GM21786 (cell line): ENCODE measurements around the gene AVPI1.

Experiments
- ATAC-seq: cut with Tn5 transposase; IDR thresholded peaks from one replicate; pipeline ENCODE4 v1.9.1; 2021; ENCODE audit not compliant: unreplicated experiment

The AVPI1 gene

GRCh38 chr10:97686962-97687784 lies at the start of gene AVPI1:
TSS of gene AVPI1 (minus strand) at chr10:97687241. CDS start at chr10:97679905, 7,336 bp downstream.
- ATAC-seq: peak; percentile 91

GRCh38 chr10:97736403-97736901 lies 49.4 kb upstream of the AVPI1 start:
- ATAC-seq: peak; percentile 21

GRCh38 chr10:97734021-97734420 lies 47.0 kb upstream of the AVPI1 start:
- ATAC-seq: no peak

- no peak for ATAC-seq
Measured at GRCh38 chr10:97733256-97733655, 46.2 kb upstream of the AVPI1 start.

GRCh38 chr10:97732052-97732359 lies 45.0 kb upstream of the AVPI1 start:
- no peak for ATAC-seq

- no peak for ATAC-seq
Measured at GRCh38 chr10:97731346-97732051, 44.5 kb upstream of the AVPI1 start.

- ATAC-seq: no peak
Measured at GRCh38 chr10:97729014-97729413, 42.0 kb upstream of the AVPI1 start.

- no peak for ATAC-seq
Measured at GRCh38 chr10:97726636-97727178, 39.7 kb upstream of the AVPI1 start.

GRCh38 chr10:97724341-97724941 lies 37.4 kb upstream of the AVPI1 start:
- ATAC-seq: no peak

- ATAC-seq: no peak
Measured at GRCh38 chr10:97723001-97723400, 36.0 kb upstream of the AVPI1 start.

GRCh38 chr10:97721871-97722780 lies 35.1 kb upstream of the AVPI1 start:
- no peak for ATAC-seq

- no peak for ATAC-seq
Measured at GRCh38 chr10:97719602-97720001, 32.6 kb upstream of the AVPI1 start.

GRCh38 chr10:97718659-97719142 lies 31.7 kb upstream of the AVPI1 start:
- ATAC-seq: no peak

GRCh38 chr10:97718178-97718577 lies 31.1 kb upstream of the AVPI1 start:
- ATAC-seq: no peak

GRCh38 chr10:97717627-97718026 lies 30.6 kb upstream of the AVPI1 start:
- no peak for ATAC-seq

GRCh38 chr10:97715259-97715874 lies 28.3 kb upstream of the AVPI1 start:
- ATAC-seq: no peak

- ATAC-seq: peak; percentile 37
Measured at GRCh38 chr10:97714401-97715258, 27.6 kb upstream of the AVPI1 start.

- peak; percentile 76 for ATAC-seq
Measured at GRCh38 chr10:97713826-97714400, 26.9 kb upstream of the AVPI1 start.
